HepG2 (cell line): ENCODE results near the gene INPP1. TPM values are rescaled to one million over a fixed set of nuclear protein-coding genes. Genes with fewer than 3 reads are reported as not detected.

ENCODE experiments used
- CBX2 ChIP-seq, 2 experiments: fragments of 200-600 bp in 1 of 2; sonication (generic); formaldehyde crosslinking in 1 of 2; IDR thresholded peaks; 2 replicates each; pipeline versions ENCODE4 v1.7.0 to v1.8.1; 2018 to 2022; ENCODE audit warnings: low read depth in 2 of 2, low read length in 1 of 2, mild to moderate bottlenecking in 1 of 2, missing genetic modification reagents in 1 of 2
- IRX3 ChIP-seq: sonication (generic); formaldehyde crosslinking; IDR thresholded peaks from 2 replicates; pipeline ENCODE4 v1.8.1; 2023; ENCODE audit warnings: mild to moderate bottlenecking, low read depth, missing genetic modification reagents, borderline replicate concordance
- NAIF1 ChIP-seq: sonication (generic); formaldehyde crosslinking; IDR thresholded peaks from 2 replicates; pipeline ENCODE4 v1.5.0; 2020; ENCODE audit warnings: mild to moderate bottlenecking, missing genetic modification reagents, borderline replicate concordance
- RXRA ChIP-seq: sonication (generic); formaldehyde crosslinking; IDR thresholded peaks from 2 replicates; pipeline ENCODE4 v1.5.1; 2020; ENCODE audit warnings: missing genetic modification reagents
- ZNF136 ChIP-seq: sonication (generic); formaldehyde crosslinking; IDR thresholded peaks from 2 replicates; pipeline ENCODE4 v1.8.1; 2022; ENCODE audit warnings: low read depth, mild to moderate bottlenecking, moderate library complexity, missing genetic modification reagents
- ZNF160 ChIP-seq: sonication (generic); formaldehyde crosslinking; IDR thresholded peaks from 2 replicates; pipeline ENCODE4 v1.8.0; 2022; ENCODE audit warnings: mild to moderate bottlenecking, inconsistent platforms, missing genetic modification reagents
- ZNF34 ChIP-seq: sonication (generic); formaldehyde crosslinking; IDR thresholded peaks from 2 replicates; pipeline ENCODE4 v1.4.0; 2020; ENCODE audit warnings: mild to moderate bottlenecking, missing genetic modification reagents, borderline replicate concordance
- ZNF598 ChIP-seq: sonication (generic); formaldehyde crosslinking; IDR thresholded peaks from 2 replicates; pipeline ENCODE4 v1.5.1; 2020; ENCODE audit warnings: mild to moderate bottlenecking, missing genetic modification reagents, borderline replicate concordance
- polyA plus RNA-seq, 8 experiments: library from polyadenylated mRNA; depleted of rRNA in 3 of 8; stranded (reverse) in 7 of 8; unstranded in 1 of 8; fragments of >200 nt; fragmentation: Illumina TruSeq in 4 of 8; extraction: Trizol in 4 of 8; gene quantifications; 2 replicates each; pipeline versions ENCODE4 v1.2.1 to v1.2.3, GENCODE V29; 2011 to 2016; ENCODE audit warnings: low read depth in 4 of 8, missing spikeins in 1 of 8, mixed read lengths in 1 of 8; ENCODE audit not compliant: insufficient read depth in 1 of 8
- total RNA-seq, 5 experiments: library from RNA; depleted of rRNA; stranded (reverse); fragments of >200 nt; fragmentation: Illumina TruSeq; extraction: Trizol; gene quantifications; 2 replicates each; pipeline ENCODE4 v1.2.3, GENCODE V29; 2016; ENCODE audit warnings: low read depth in 1 of 5
- TF ChIP-seq, protein P1 (sequence below): sonication (generic); formaldehyde crosslinking; IDR thresholded peaks from 2 replicates; pipeline ENCODE4 v1.4.0; 2020; ENCODE audit warnings: low read depth, missing genetic modification reagents
- TF ChIP-seq, protein P2 (sequence below): fragments of 450-650 bp; IDR thresholded peaks from 2 replicates; pipeline ENCODE4 v1.6.1; 2017; ENCODE audit warnings: mild to moderate bottlenecking
- TF ChIP-seq, protein P3 (sequence below): sonication (generic); formaldehyde crosslinking; IDR thresholded peaks from 2 replicates; pipeline ENCODE4 v1.9.0; 2021; ENCODE audit warnings: missing genetic modification reagents, mild to moderate bottlenecking, borderline replicate concordance
- TF ChIP-seq, protein P4 (sequence below): sonication (generic); formaldehyde crosslinking; conservative IDR thresholded peaks from 2 replicates; pipeline ENCODE4 v1.8.0; 2022; ENCODE audit warnings: low read depth, missing genetic modification reagents
- TF ChIP-seq, protein P5 (sequence below): sonication (generic); formaldehyde crosslinking; conservative IDR thresholded peaks from 2 replicates; pipeline ENCODE4 v1.4.0; 2020; ENCODE audit warnings: mild to moderate bottlenecking, missing genetic modification reagents, moderate library complexity

Gene INPP1
- total and polyA plus RNA-seq, 2 of the 13 experiments (the other 11 are each of a cell fraction or from before 2014, with no cell fraction given) = 10.0 to 13.3 TPM

DNA sequence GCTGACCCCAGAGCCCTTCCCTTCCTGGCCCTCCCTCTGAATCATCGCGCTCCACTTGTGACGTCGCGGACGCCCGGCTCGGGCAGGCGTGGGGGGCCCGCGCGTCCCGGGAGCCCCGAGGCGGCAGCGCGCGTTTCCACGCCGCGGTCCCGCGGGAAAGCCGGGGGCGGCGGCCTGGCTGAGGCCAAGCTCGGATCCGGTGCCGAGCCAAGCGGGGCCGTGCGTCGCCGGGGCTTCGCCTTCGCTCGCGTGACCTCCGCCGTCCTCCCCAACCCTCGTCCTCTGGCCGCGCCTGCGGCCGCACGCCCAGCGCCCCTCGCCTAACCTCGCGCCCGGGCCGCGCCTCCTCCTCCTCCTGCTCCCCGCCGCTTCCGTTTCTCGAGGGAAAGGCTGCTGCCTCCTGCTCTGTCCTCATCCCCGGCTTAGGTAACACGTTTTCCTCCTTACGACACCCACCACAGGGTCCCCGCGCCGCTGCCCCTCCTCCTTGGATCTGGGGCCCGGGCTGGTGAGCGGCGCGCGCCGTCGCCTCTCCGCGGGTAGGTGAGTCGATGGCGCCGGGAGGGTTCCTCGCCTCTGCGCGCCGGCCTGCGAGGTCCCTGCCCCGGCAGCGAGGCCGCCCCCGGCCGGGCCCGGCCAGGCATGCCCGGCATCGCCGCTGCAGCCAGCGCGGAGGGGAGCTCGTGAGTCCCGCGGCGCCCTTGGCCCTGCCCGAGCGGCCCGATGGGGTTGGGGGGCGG is at the start of gene INPP1 (continued):
- TF ChIP-seq, protein P1, sequence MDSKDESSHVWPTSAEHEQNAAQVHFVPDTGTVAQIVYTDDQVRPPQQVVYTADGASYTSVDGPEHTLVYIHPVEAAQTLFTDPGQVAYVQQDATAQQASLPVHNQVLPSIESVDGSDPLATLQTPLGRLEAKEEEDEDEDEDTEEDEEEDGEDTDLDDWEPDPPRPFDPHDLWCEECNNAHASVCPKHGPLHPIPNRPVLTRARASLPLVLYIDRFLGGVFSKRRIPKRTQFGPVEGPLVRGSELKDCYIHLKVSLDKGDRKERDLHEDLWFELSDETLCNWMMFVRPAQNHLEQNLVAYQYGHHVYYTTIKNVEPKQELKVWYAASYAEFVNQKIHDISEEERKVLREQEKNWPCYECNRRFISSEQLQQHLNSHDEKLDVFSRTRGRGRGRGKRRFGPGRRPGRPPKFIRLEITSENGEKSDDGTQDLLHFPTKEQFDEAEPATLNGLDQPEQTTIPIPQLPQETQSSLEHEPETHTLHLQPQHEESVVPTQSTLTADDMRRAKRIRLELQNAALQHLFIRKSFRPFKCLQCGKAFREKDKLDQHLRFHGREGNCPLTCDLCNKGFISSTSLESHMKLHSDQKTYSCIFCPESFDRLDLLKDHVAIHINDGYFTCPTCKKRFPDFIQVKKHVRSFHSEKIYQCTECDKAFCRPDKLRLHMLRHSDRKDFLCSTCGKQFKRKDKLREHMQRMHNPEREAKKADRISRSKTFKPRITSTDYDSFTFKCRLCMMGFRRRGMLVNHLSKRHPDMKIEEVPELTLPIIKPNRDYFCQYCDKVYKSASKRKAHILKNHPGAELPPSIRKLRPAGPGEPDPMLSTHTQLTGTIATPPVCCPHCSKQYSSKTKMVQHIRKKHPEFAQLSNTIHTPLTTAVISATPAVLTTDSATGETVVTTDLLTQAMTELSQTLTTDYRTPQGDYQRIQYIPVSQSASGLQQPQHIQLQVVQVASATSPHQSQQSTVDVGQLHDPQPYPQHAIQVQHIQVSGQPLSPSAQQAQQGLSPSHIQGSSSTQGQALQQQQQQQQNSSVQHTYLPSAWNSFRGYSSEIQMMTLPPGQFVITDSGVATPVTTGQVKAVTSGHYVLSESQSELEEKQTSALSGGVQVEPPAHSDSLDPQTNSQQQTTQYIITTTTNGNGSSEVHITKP = no peak
- TF ChIP-seq, protein P2, sequence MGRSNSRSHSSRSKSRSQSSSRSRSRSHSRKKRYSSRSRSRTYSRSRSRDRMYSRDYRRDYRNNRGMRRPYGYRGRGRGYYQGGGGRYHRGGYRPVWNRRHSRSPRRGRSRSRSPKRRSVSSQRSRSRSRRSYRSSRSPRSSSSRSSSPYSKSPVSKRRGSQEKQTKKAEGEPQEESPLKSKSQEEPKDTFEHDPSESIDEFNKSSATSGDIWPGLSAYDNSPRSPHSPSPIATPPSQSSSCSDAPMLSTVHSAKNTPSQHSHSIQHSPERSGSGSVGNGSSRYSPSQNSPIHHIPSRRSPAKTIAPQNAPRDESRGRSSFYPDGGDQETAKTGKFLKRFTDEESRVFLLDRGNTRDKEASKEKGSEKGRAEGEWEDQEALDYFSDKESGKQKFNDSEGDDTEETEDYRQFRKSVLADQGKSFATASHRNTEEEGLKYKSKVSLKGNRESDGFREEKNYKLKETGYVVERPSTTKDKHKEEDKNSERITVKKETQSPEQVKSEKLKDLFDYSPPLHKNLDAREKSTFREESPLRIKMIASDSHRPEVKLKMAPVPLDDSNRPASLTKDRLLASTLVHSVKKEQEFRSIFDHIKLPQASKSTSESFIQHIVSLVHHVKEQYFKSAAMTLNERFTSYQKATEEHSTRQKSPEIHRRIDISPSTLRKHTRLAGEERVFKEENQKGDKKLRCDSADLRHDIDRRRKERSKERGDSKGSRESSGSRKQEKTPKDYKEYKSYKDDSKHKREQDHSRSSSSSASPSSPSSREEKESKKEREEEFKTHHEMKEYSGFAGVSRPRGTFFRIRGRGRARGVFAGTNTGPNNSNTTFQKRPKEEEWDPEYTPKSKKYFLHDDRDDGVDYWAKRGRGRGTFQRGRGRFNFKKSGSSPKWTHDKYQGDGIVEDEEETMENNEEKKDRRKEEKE = no peak
- peak; percentile 98 for TF ChIP-seq IRX3 (CRISPR knock-in tag)
- no peak for TF ChIP-seq CBX2 (IDR thresholded peaks at IDR 0.05; ENCODE audit: low read depth, low read length)
- TF ChIP-seq CBX2 (CRISPR knock-in tag; IDR thresholded peaks at IDR 0.05; ENCODE audit: low read depth) = peak; percentile 82; the same call in 1 of the 2 replicates
- TF ChIP-seq, protein P3, sequence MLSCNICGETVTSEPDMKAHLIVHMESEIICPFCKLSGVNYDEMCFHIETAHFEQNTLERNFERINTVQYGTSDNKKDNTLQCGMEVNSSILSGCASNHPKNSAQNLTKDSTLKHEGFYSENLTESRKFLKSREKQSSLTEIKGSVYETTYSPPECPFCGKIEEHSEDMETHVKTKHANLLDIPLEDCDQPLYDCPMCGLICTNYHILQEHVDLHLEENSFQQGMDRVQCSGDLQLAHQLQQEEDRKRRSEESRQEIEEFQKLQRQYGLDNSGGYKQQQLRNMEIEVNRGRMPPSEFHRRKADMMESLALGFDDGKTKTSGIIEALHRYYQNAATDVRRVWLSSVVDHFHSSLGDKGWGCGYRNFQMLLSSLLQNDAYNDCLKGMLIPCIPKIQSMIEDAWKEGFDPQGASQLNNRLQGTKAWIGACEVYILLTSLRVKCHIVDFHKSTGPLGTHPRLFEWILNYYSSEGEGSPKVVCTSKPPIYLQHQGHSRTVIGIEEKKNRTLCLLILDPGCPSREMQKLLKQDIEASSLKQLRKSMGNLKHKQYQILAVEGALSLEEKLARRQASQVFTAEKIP (CRISPR knock-in tag) = no peak
- TF ChIP-seq, protein P4, sequence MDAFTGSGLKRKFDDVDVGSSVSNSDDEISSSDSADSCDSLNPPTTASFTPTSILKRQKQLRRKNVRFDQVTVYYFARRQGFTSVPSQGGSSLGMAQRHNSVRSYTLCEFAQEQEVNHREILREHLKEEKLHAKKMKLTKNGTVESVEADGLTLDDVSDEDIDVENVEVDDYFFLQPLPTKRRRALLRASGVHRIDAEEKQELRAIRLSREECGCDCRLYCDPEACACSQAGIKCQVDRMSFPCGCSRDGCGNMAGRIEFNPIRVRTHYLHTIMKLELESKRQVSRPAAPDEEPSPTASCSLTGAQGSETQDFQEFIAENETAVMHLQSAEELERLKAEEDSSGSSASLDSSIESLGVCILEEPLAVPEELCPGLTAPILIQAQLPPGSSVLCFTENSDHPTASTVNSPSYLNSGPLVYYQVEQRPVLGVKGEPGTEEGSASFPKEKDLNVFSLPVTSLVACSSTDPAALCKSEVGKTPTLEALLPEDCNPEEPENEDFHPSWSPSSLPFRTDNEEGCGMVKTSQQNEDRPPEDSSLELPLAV (CRISPR knock-in tag) = peak; percentile 95
- no peak for TF ChIP-seq ZNF136 (CRISPR knock-in tag)
- no peak for TF ChIP-seq NAIF1 (CRISPR knock-in tag)
- TF ChIP-seq RXRA = 0 out of 2 replicates have a peak, but pooled peaks have one; percentile 12
- TF ChIP-seq, protein P5, sequence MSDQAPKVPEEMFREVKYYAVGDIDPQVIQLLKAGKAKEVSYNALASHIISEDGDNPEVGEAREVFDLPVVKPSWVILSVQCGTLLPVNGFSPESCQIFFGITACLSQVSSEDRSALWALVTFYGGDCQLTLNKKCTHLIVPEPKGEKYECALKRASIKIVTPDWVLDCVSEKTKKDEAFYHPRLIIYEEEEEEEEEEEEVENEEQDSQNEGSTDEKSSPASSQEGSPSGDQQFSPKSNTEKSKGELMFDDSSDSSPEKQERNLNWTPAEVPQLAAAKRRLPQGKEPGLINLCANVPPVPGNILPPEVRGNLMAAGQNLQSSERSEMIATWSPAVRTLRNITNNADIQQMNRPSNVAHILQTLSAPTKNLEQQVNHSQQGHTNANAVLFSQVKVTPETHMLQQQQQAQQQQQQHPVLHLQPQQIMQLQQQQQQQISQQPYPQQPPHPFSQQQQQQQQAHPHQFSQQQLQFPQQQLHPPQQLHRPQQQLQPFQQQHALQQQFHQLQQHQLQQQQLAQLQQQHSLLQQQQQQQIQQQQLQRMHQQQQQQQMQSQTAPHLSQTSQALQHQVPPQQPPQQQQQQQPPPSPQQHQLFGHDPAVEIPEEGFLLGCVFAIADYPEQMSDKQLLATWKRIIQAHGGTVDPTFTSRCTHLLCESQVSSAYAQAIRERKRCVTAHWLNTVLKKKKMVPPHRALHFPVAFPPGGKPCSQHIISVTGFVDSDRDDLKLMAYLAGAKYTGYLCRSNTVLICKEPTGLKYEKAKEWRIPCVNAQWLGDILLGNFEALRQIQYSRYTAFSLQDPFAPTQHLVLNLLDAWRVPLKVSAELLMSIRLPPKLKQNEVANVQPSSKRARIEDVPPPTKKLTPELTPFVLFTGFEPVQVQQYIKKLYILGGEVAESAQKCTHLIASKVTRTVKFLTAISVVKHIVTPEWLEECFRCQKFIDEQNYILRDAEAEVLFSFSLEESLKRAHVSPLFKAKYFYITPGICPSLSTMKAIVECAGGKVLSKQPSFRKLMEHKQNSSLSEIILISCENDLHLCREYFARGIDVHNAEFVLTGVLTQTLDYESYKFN (CRISPR knock-in tag) = no peak
- TF ChIP-seq ZNF160 (CRISPR knock-in tag) = peak; percentile 84
- TF ChIP-seq ZNF34 = peak; percentile 97; the same call in 1 of the 2 replicates
- TF ChIP-seq ZNF598 = no peak
